ENCODE measurements around the gene ADPRH. TPM values are rescaled to one million over a fixed set of nuclear protein-coding genes. Genes with fewer than 3 reads are reported as not detected.

ADPRH gene
- total and polyA plus RNA-seq, 10 of the 15 experiments (the other 5 are each of a cell fraction or from before 2014, with no cell fraction given): 2.3 to 32.6 (median 19.0) TPM

GRCh38 chr3:119598410-119599098 is 19.3 kb downstream of the ADPRH start (continued):
- TF ChIP-seq CEBPZ (IDR thresholded peaks at IDR 0.05; ENCODE audit: low read depth, low read length) (no peak), LARP7 (IDR thresholded peaks at IDR 0.05) (peak; percentile 23; the same call in 1 of the 2 replicates), EP300 (IDR thresholded peaks at IDR 0.05; ENCODE audit: borderline replicate concordance in 1 of 2, control insufficient read depth in 1 of 2, low read depth in 2 of 2, low read length in 2 of 2) (peak in 1 of 2 experiments; percentile 58; a peak in 1 of 4 replicates), POLR2AphosphoS5 (IDR thresholded peaks at IDR 0.05; ENCODE audit: low read length) (peak; percentile 52), JUNB (IDR thresholded peaks at IDR 0.05) (peak; percentile 60; the same call in 1 of the 2 replicates), IKZF2 (IDR thresholded peaks at IDR 0.05) (peak; percentile 68 to 73), SPI1 (IDR thresholded peaks at IDR 0.05; ENCODE audit: borderline replicate concordance, insufficient read depth, low read depth, low read length) (no peak), POU2F2 (IDR thresholded peaks at IDR 0.05; ENCODE audit: borderline replicate concordance, low read depth, low read length) (peak; percentile 95), CBFB (IDR thresholded peaks at IDR 0.05; ENCODE audit: low read depth) (0 out of 2 replicates have a peak, but pooled peaks have one; percentile 16), TCF12 (IDR thresholded peaks at IDR 0.05; ENCODE audit: low read depth, low read length) (peak; percentile 76), SKIL (IDR thresholded peaks at IDR 0.05; ENCODE audit: low read depth, poor library complexity, severe bottlenecking) (peak; percentile 26), PKNOX1 (IDR thresholded peaks at IDR 0.05) (0 out of 2 replicates have a peak, but pooled peaks have one; percentile 24), RAD51 (IDR thresholded peaks at IDR 0.05) (no peak), BHLHE40 (IDR thresholded peaks at IDR 0.05; ENCODE audit: borderline replicate concordance in 1 of 2, low read depth in 2 of 2, low read length in 1 of 2) (0 out of 4 replicates have a peak, but pooled peaks of 1 of the 2 experiments have one; percentile 3), BACH1 (IDR thresholded peaks at IDR 0.05; ENCODE audit: borderline replicate concordance) (peak; percentile 30; the same call in 1 of the 2 replicates), SP1 (IDR thresholded peaks at IDR 0.05; ENCODE audit: low read depth, low read length) (peak; percentile 21), JUND (IDR thresholded peaks at IDR 0.05; ENCODE audit: low read depth, low read length) (no peak), ATF7 (IDR thresholded peaks at IDR 0.05; ENCODE audit: low read depth) (peak; percentile 97), TCF7 (IDR thresholded peaks at IDR 0.05; ENCODE audit: borderline replicate concordance) (0 out of 2 replicates have a peak, but pooled peaks have one; percentile 40), RELA (IDR thresholded peaks at IDR 0.05; ENCODE audit: borderline replicate concordance, partially characterized antibody) (peak; percentile 33), SMARCA5 (IDR thresholded peaks at IDR 0.05) (0 out of 2 replicates have a peak, but pooled peaks have one; percentile 54), MYB (IDR thresholded peaks at IDR 0.05; ENCODE audit: borderline replicate concordance, low read depth, low read length) (0 out of 2 replicates have a peak, but pooled peaks have one; percentile 33), MEF2B (IDR thresholded peaks at IDR 0.05; ENCODE audit: partially characterized antibody, poor library complexity, severe bottlenecking) (peak; percentile 96), BCL11A (IDR thresholded peaks at IDR 0.05; ENCODE audit: low read depth, low read length) (peak; percentile 42; the same call in 1 of the 2 replicates), ZBED1 (IDR thresholded peaks at IDR 0.05; ENCODE audit: borderline replicate concordance) (peak; percentile 62)
